LNCAP (cell line): ENCODE data around the gene ATP5PB.
A peak's percentile ranks its signal among the peaks of the same experiment; 100 is the strongest.

ENCODE experiments used
- TF ChIP-seq, protein P1 (sequence below): fragments of 450-650 bp; IDR thresholded peaks from 2 replicates; pipeline ENCODE4 v1.5.1; 2017; ENCODE audit warnings: mild to moderate bottlenecking

The ATP5PB gene

DNA sequence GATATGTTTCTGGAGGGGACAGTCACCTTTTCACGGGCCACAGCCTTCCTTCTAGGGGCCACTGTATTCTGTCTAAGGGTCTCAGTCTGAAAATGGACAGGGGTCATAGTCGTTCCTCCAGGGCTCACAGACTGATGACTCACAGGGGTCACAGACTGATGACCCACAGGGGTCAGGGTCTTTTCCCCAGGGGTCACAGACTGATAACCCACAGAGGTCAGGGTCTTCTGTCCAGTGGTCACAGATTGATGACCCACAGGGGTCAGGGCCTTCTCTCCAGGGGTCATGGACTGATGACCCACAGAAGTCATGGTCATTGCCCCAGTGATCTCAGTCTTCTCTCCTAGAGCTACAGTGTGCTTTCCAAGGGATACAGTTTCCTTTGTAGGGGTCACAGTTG, 34.5 kb upstream of the ATP5PB start:
- TF ChIP-seq, protein P1, sequence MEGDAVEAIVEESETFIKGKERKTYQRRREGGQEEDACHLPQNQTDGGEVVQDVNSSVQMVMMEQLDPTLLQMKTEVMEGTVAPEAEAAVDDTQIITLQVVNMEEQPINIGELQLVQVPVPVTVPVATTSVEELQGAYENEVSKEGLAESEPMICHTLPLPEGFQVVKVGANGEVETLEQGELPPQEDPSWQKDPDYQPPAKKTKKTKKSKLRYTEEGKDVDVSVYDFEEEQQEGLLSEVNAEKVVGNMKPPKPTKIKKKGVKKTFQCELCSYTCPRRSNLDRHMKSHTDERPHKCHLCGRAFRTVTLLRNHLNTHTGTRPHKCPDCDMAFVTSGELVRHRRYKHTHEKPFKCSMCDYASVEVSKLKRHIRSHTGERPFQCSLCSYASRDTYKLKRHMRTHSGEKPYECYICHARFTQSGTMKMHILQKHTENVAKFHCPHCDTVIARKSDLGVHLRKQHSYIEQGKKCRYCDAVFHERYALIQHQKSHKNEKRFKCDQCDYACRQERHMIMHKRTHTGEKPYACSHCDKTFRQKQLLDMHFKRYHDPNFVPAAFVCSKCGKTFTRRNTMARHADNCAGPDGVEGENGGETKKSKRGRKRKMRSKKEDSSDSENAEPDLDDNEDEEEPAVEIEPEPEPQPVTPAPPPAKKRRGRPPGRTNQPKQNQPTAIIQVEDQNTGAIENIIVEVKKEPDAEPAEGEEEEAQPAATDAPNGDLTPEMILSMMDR: no peak

DNA sequence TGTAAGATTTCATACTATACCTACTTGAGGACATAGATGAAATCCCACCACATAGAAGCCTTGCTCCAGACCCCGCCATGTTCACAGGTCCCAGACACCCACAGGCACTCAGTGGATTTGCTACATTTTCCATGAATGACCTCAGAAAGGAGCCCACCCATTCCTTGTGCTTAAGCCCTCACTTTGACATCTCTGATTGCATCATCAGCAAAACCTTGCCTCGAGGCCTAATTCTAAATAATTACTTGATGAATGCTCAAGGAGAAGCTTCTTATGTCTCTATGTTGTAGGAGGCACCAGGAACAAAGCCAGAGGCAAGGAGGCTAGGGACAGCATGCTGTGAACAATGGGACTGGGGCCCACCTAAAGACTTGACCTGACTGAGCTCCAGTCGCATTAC, 33.8 kb upstream of the ATP5PB start:
- TF ChIP-seq, protein P1: no peak

DNA sequence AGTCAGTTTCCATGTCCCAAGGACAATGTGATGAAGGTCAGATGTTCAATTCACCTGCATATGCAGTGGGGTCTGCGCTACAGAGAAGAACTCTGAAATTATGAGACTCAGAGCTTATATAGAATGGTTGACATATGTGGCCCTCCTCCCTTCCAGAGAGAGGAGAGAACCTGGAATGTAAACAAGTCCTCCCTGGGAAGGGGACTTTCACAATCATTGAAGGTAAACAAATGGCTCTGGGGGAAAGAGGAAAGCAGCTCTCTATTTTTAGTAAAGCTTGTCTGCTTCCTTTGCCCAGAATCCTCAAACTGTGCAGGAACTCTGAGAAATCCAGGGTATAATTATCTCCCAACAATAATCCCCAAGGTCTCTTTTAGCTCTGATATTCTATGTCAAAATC, 31.5 kb upstream of the ATP5PB start:
- TF ChIP-seq, protein P1: no peak

DNA sequence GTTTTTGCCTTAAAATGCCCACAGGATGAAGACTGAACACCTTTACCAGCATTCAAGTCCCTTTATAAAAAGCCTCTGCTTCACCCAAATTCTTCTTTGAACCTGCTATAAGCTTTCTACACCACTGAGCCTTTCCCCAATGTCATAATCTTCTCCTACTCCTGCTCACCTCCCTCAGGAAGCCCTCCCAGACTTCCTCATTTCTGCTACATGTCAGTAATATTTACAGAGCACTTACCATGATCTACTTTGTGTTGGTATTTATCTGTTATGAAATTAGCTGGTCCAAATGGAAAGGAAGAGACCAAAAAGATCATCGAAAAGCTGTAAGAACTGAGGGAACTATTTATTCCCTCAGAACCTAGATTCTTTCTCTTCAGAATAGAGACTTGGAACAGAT, 30.2 kb upstream of the ATP5PB start:
- TF ChIP-seq, protein P1: no peak

DNA sequence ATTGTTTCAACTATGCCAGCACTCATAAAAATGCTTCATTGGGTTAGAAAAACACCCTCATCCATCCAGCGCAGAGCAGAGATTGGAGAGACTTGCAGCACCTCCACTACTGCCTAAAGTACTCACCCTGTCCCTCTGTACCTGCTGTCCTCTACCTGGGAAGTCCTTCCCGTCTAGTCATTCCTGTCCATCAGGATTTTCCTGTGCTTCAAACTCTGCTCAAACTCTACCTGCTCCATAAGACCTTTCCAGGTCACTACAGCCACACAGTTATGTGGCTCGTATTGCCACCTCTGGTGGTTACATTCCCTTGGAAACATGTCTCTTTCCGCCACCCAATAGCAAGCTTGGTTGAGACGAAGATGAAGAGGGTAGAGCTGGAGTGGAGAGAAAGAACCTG, 28.9 kb upstream of the ATP5PB start:
- TF ChIP-seq, protein P1: no peak

DNA sequence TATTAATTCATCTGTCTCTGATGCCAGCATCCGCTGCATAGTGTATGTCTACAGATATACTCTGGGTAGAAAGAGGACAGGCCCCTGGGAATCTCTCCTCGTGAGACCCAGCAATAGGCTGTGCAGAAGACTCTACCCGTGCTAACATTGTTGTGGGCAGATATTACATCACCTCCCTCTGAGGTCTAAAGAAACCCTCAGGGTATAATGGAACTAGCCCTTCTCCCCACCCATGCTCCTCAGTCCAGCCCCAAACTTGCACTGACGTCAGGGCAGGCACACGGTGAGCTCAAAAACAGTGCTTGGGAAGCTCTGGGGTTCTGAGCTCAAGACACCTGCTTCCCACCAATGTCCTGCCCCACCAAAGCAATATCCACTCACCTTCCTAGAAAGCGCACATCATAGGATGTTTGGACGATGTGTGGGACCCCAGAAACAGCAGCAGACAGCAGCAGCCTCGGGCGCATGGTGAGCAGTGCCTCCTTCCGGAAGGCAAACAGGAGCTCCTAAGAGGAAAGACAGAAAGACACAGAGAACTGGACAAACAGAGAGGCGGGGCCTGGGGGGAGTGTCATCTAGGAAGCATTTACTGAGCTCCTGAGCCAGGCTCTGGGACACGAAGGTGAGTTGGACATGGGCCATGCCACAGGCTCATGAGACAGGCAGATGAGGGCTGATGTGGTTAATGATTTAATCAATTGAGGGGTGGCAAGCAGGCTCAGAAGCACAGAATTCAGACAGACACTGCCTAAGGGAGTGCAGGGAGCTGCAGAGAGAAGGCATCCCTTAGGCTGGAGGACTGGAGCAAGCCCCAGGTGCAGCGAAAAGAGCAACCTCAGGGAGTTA, 26.5 kb upstream of the ATP5PB start:
- TF ChIP-seq, protein P1: peak; percentile 26; the same call in 1 of the 2 replicates

DNA sequence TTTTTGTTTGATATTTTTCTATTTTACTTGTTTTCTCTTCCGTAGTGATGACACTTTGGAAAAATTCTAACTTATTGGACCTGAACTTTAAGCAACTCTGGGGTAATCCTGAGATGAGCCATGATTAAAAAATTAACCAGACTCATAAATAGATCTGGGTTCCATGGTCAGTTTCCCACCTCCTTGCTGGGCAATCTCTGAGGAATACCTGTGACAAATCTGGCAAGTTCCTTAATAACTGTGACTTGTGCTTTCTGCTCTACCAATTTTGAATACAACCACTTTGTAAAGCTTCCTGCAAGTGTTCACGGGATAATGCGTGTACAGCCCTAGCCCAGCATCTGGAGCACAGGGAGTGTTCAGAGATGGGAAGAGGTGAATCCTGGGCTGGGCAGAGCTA, 25.0 kb upstream of the ATP5PB start:
- TF ChIP-seq, protein P1: no peak
